Endothelial cell of umbilical vein (primary cell): ENCODE measurements around the gene UBXN1.

ENCODE experiments used
- CTCF ChIP-seq, 2 donors: IDR thresholded peaks; 1 replicate in 1 of 2; 2 replicates in 1 of 2; pipeline ENCODE4 v1.5.1; 2011; ENCODE audit warnings: low read length in 2 of 2, mild to moderate bottlenecking in 2 of 2, moderate library complexity in 2 of 2, control low read depth in 1 of 2, inconsistent platforms in 1 of 2, low read depth in 1 of 2; ENCODE audit not compliant: insufficient read depth in 1 of 2; ENCODE audit errors: extremely low read depth in 1 of 2
- MAX ChIP-seq: IDR thresholded peaks from 2 replicates; pipeline ENCODE4 v1.6.1; 2011; ENCODE audit not compliant: insufficient read depth, insufficient read length
- POLR2A ChIP-seq: IDR thresholded peaks from 2 replicates; pipeline ENCODE4 v1.6.1; 2012; ENCODE audit warnings: low read depth, mild to moderate bottlenecking, control low read depth, low read length
- POLR2AphosphoS5 ChIP-seq: IDR thresholded peaks from 2 replicates; pipeline ENCODE4 v1.6.1; 2012; ENCODE audit warnings: low read depth, mild to moderate bottlenecking, control low read depth, low read length, moderate library complexity; ENCODE audit not compliant: insufficient read depth

GRCh38 chr11:62678433-62678769, 472 bp downstream of the UBXN1 start:
- TF ChIP-seq POLR2A (no peak), CTCF (IDR thresholded peaks at IDR 0.05; ENCODE audit: extremely low read depth in 1 of 2, insufficient read depth in 1 of 2, low read depth in 1 of 2, low read length in 2 of 2) (no peak), POLR2AphosphoS5 (no peak), MAX (no peak)
